CD4-positive, CD25-positive, alpha-beta regulatory T cell (primary cell): ENCODE measurements around the gene KCNAB1. TPM values are rescaled to one million over a fixed set of nuclear protein-coding genes. Genes with fewer than 3 reads are reported as not detected.

Experiments used
- ATAC-seq, 2 donors: fragments of 150-1000 bp; cut with Tn5 transposase; one replicate each; pipeline ENCODE4 v1.10.0; 2021; ENCODE audit warnings: low read depth in 2 of 2, moderate number of reproducible peaks in 2 of 2, moderate library complexity in 1 of 2
- DNase-seq, 3 donors: peaks; one replicate each; pipeline versions ENCODE4 v3.0.0 to v3.0.0-alpha.2; 2012 to 2022; ENCODE audit warnings: mixed read lengths in 1 of 3
- H3K27ac ChIP-seq: one replicate; pipeline ENCODE4 v1.7.0; 2013; ENCODE audit warnings: mild to moderate bottlenecking, low read length; ENCODE audit not compliant: insufficient read depth, poor library complexity, severe bottlenecking
- H3K27me3 ChIP-seq: one replicate; pipeline ENCODE4 v1.7.0; 2013; ENCODE audit warnings: low read length; ENCODE audit not compliant: control insufficient read depth, insufficient read depth
- H3K36me3 ChIP-seq: one replicate; pipeline ENCODE4 v1.7.0; 2013; ENCODE audit warnings: mild to moderate bottlenecking, low read length, moderate library complexity; ENCODE audit not compliant: control insufficient read depth, insufficient read depth
- H3K4me1 ChIP-seq: 2 replicates; pipeline ENCODE4 v1.7.0; 2013; ENCODE audit warnings: mild to moderate bottlenecking, low read length; ENCODE audit not compliant: insufficient read depth, control insufficient read depth, poor library complexity, severe bottlenecking
- H3K4me3 ChIP-seq: one replicate; pipeline ENCODE4 v1.7.0; 2013; ENCODE audit warnings: low read depth, mild to moderate bottlenecking, low read length, moderate library complexity
- H3K9me3 ChIP-seq, 2 experiments: 1 replicate in 1 of 2; 2 replicates in 1 of 2; pipeline ENCODE4 v1.7.0; 2013; ENCODE audit warnings: low read length in 2 of 2, mild to moderate bottlenecking in 1 of 2, moderate library complexity in 1 of 2; ENCODE audit not compliant: control insufficient read depth in 2 of 2
- H3K27ac Mint-ChIP-seq, 3 donors: one replicate each; pipeline ENCODE4 v1.8.0; 2020 to 2022; ENCODE audit warnings: mild to moderate bottlenecking in 3 of 3, mixed read lengths in 3 of 3, moderate library complexity in 2 of 3
- H3K27me3 Mint-ChIP-seq: one replicate; pipeline ENCODE4 v1.8.0; 2022; ENCODE audit warnings: mild to moderate bottlenecking, mixed read lengths
- H3K36me3 Mint-ChIP-seq: one replicate; pipeline ENCODE4 v1.8.0; 2020; ENCODE audit warnings: mixed read lengths
- H3K4me1 Mint-ChIP-seq, 4 donors: one replicate each; pipeline ENCODE4 v1.8.0; 2020 to 2022; ENCODE audit warnings: mixed read lengths in 4 of 4, mild to moderate bottlenecking in 1 of 4
- H3K4me3 Mint-ChIP-seq, 4 donors: one replicate each; pipeline ENCODE4 v1.8.0; 2020 to 2022; ENCODE audit warnings: mild to moderate bottlenecking in 4 of 4, mixed read lengths in 4 of 4, moderate library complexity in 3 of 4
- H3K9me3 Mint-ChIP-seq, 7 donors: one replicate each; pipeline ENCODE4 v1.8.0; 2020 to 2022; ENCODE audit warnings: mixed read lengths in 7 of 7, mild to moderate bottlenecking in 3 of 7, moderate library complexity in 2 of 7
- polyA plus RNA-seq, 4 donors: library from polyadenylated mRNA; unstranded; fragments of 300-500 nt; fragmentation: Illumina TruSeq; gene quantifications; one replicate each; pipeline ENCODE4 v1.2.3, GENCODE V29; 2021
- total RNA-seq: library from RNA; stranded (reverse); gene quantifications from one replicate; pipeline ENCODE4 v1.2.3, GENCODE V29; 2022

KCNAB1 gene
- total and polyA plus RNA-seq, 5 donors from 2014 or later = 0.08 to 0.26 (median 0.17) TPM

DNA sequence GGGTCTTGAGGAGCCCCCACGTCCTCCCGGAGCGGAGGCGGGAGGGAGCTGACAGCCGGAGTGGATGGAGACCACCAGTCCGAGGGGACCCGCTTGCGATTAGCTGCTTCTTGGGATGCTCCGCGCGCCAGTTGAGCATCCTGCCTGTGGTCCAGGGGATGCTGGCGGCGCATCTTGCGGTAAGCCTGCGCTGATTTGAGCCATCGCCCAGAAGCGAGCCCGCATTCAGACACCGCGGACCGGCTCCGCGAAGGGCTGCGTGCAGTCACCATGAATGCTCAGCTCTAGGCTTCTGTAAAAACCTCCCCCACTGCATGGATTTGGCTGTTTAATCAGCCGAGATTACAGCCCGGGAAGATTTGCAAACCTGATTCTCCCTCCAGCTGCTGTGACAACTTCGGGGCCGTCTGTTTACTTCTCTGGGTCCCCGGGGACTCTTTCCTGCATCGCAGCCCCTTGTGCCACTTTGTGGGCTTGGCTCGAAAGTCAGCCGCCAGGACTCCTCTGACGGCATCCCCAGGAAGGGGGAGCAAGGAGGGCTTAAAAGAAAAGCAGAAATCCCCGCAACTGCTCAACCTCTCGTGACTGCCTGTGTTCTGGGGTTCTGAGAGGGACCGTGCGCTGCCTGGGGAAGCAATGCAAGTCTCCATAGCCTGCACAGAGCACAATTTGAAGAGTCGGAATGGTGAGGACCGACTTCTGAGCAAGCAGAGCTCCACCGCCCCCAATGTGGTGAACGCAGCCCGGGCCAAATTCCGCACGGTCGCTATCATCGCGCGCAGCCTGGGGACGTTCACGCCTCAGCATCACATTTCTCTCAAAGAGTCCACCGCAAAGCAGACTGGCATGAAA is 171.1 kb downstream of the KCNAB1 start:
- peaks cover 5% of the 10 kb centered on the region for H3K4me1 ChIP-seq

DNA sequence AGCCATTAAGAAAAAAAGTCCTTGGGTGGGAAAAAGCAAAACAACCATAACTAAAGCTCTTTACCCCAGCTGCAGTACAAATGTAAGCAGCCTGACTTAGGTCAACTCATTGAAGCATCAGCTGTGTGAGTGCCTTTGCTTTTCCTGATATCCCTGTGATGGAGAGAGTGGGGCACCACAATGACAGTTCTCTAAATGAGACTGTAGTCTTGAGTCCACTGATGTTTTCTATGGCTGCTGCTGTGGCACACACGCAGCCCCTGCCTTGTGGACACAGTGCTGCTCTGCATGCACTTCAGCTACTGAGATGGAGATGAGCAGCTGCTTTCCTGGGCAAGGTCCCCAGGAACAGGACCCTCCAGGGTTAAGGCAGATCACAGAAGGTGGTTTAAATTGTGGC is 173.2 kb downstream of the KCNAB1 start:
- Histone ChIP-seq H3K4me3 (no peak overlapping the region), H3K36me3 (no peaks in the 10 kb centered on the region), H3K4me1 (peaks cover 5% of the 10 kb centered on the region), H3K9me3 (no peaks in the 10 kb centered on the region), H3K27me3 (peaks cover 38% of the 10 kb centered on the region), H3K27ac (no peak overlapping the region)
- H3K27ac Mint-ChIP-seq = no peak overlapping the region
- peaks cover 68% of the 10 kb centered on the region for H3K27me3 Mint-ChIP-seq
- no peaks in the 10 kb centered on the region for H3K36me3 Mint-ChIP-seq
- no peaks in the 10 kb centered on the region for H3K9me3 Mint-ChIP-seq
- H3K4me3 Mint-ChIP-seq = no peak overlapping the region
- ATAC-seq = no peak
- DNase-seq = no peak
- H3K4me1 Mint-ChIP-seq = peaks cover 0 to 6% (median 0%) of the 10 kb centered on the region in 4 donors

More for the DNA sequence above, 171.1 kb downstream of the KCNAB1 start:
- Histone ChIP-seq H3K27ac (no peak overlapping the region), H3K4me3 (no peak overlapping the region), H3K9me3 (no peaks in the 10 kb centered on the region), H3K36me3 (no peaks in the 10 kb centered on the region), H3K27me3 (peaks cover 36% of the 10 kb centered on the region)
- ATAC-seq (peak; percentile 36 to 39), DNase-seq (peak in 1 of 3 donors; percentile 5)
- H3K27ac Mint-ChIP-seq = no peak overlapping the region
- H3K4me1 Mint-ChIP-seq = peaks cover 0 to 6% (median 0%) of the 10 kb centered on the region in 4 donors
- no peaks in the 10 kb centered on the region for H3K9me3 Mint-ChIP-seq
- H3K36me3 Mint-ChIP-seq = no peaks in the 10 kb centered on the region
- peaks cover 63% of the 10 kb centered on the region for H3K27me3 Mint-ChIP-seq
- H3K4me3 Mint-ChIP-seq = no peak overlapping the region

DNA sequence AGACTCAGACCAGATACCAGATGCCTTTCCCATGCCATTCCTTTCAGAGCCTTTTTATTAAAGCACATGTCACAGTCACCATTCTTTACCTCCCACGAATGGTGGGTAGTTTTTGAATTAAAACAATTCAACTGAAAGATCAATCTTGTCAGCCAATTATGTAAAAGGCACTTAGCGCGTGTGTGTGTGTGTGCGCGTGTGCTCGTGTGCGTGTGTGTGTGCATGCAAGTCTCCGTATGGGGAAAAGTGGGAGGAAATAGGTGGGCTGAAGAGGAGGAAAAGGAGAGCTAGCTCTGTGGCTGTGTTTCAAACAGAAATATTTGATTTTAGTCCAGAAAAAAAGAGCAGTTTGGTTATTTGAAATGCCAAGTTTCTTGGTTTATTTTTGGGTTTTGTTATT is 177.2 kb downstream of the KCNAB1 start:
- Mint-ChIP-seq H3K4me3 (no peak overlapping the region), H3K4me1 (no peaks in the 10 kb centered on the region), H3K36me3 (no peaks in the 10 kb centered on the region), H3K9me3 (peaks cover 0 to 3% (median 0%) of the 10 kb centered on the region in 7 donors), H3K27ac (no peak overlapping the region), H3K27me3 (peaks cover 46% of the 10 kb centered on the region)
- Histone ChIP-seq H3K4me3 (no peak overlapping the region), H3K27me3 (peaks cover 11% of the 10 kb centered on the region), H3K4me1 (no peaks in the 10 kb centered on the region), H3K36me3 (no peaks in the 10 kb centered on the region), H3K9me3 (no peaks in the 10 kb centered on the region), H3K27ac (no peak overlapping the region)
- ATAC-seq (no peak), DNase-seq (no peak)

DNA sequence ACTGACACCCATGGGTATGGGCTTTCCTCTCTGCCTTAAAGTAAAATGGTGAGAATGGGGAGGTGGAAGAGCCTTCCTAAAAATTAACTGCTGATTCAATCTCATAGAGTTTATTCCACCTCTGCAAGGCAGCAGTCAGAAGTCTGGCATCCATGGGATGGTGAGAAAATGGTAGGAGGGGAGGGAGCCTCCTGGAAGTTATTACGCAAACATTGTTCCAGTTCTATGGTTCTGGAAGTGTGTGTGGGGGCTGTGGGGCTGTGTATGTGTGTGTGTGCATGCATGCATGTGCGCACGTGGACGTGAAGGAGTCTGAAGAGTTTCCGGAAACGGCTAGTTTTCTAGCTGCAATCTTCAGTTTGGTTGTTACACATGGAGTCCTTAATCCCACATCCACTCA is 177.6 kb downstream of the KCNAB1 start:
- Histone ChIP-seq H3K27me3 (peaks cover 11% of the 10 kb centered on the region), H3K4me3 (no peak overlapping the region), H3K36me3 (no peaks in the 10 kb centered on the region), H3K4me1 (no peaks in the 10 kb centered on the region), H3K27ac (no peak overlapping the region), H3K9me3 (no peaks in the 10 kb centered on the region)
- no peak for ATAC-seq
- H3K27me3 Mint-ChIP-seq = peaks cover 41% of the 10 kb centered on the region
- H3K36me3 Mint-ChIP-seq = no peaks in the 10 kb centered on the region
- no peak overlapping the region for H3K4me3 Mint-ChIP-seq
- H3K9me3 Mint-ChIP-seq = peaks cover 0 to 3% (median 0%) of the 10 kb centered on the region in 7 donors
- DNase-seq = no peak
- H3K27ac Mint-ChIP-seq = peak overlapping the region in 1 of 3 donors; percentile 3
- no peaks in the 10 kb centered on the region for H3K4me1 Mint-ChIP-seq

GRCh38 chr3:156298938-156299337 is 178.6 kb downstream of the KCNAB1 start:
- Mint-ChIP-seq H3K4me3 (no peak overlapping the region), H3K4me1 (no peaks in the 10 kb centered on the region), H3K9me3 (peaks cover 0 to 3% (median 0%) of the 10 kb centered on the region in 7 donors), H3K27me3 (peaks cover 34% of the 10 kb centered on the region), H3K27ac (no peak overlapping the region), H3K36me3 (no peaks in the 10 kb centered on the region)
- no peak overlapping the region for H3K27ac ChIP-seq
- no peaks in the 10 kb centered on the region for H3K36me3 ChIP-seq
- no peaks in the 10 kb centered on the region for H3K9me3 ChIP-seq
- no peak for DNase-seq
- ATAC-seq = no peak
- H3K4me3 ChIP-seq = no peak overlapping the region
- peaks cover 7% of the 10 kb centered on the region for H3K27me3 ChIP-seq
- H3K4me1 ChIP-seq = no peaks in the 10 kb centered on the region

DNA sequence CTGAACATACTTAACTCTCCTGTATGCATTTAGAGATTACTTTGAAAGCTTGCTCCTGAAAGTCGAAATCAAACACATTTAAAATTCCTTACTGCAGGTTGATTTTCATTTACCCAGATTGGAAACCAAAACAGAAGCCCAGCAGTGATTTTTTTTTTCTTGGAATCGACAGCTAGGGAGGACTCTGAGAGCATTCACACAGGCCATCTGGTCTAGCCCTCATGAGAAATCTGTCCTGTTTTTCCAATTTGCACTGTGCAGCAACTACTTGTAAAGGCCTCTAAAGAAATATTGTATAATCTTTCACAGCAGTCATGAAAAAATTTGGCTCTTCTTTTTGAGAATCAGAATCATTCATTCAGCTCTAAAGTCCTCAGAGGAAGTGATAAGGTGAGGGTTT is 179.2 kb downstream of the KCNAB1 start:
- Histone ChIP-seq H3K9me3 (no peaks in the 10 kb centered on the region), H3K27me3 (peaks cover 5% of the 10 kb centered on the region), H3K4me3 (no peak overlapping the region), H3K36me3 (no peaks in the 10 kb centered on the region), H3K27ac (no peak overlapping the region), H3K4me1 (no peaks in the 10 kb centered on the region)
- H3K27me3 Mint-ChIP-seq = peaks cover 28% of the 10 kb centered on the region
- no peak overlapping the region for H3K4me3 Mint-ChIP-seq
- H3K36me3 Mint-ChIP-seq = no peaks in the 10 kb centered on the region
- H3K9me3 Mint-ChIP-seq = peaks cover 0 to 3% (median 0%) of the 10 kb centered on the region in 7 donors
- H3K4me1 Mint-ChIP-seq = no peaks in the 10 kb centered on the region
- DNase-seq (no peak), ATAC-seq (no peak)
- H3K27ac Mint-ChIP-seq = no peak overlapping the region

GRCh38 chr3:156300371-156300770 is 180.0 kb downstream of the KCNAB1 start:
- H3K27ac ChIP-seq = no peak overlapping the region
- H3K4me3 ChIP-seq = no peak overlapping the region
- DNase-seq = no peak
- no peaks in the 10 kb centered on the region for H3K36me3 ChIP-seq
- no peaks in the 10 kb centered on the region for H3K4me1 ChIP-seq
- H3K27ac Mint-ChIP-seq = no peak overlapping the region
- H3K36me3 Mint-ChIP-seq = no peaks in the 10 kb centered on the region
- H3K27me3 ChIP-seq = peaks cover 2% of the 10 kb centered on the region
- H3K4me3 Mint-ChIP-seq = no peak overlapping the region
- no peak for ATAC-seq
- H3K27me3 Mint-ChIP-seq = peaks cover 22% of the 10 kb centered on the region
- no peaks in the 10 kb centered on the region for H3K9me3 ChIP-seq
- H3K9me3 Mint-ChIP-seq = peaks cover 0 to 3% (median 0%) of the 10 kb centered on the region in 7 donors
- no peaks in the 10 kb centered on the region for H3K4me1 Mint-ChIP-seq
